Measurements from ENCODE around the gene PPP1R2.

PPP1R2 gene

DNA sequence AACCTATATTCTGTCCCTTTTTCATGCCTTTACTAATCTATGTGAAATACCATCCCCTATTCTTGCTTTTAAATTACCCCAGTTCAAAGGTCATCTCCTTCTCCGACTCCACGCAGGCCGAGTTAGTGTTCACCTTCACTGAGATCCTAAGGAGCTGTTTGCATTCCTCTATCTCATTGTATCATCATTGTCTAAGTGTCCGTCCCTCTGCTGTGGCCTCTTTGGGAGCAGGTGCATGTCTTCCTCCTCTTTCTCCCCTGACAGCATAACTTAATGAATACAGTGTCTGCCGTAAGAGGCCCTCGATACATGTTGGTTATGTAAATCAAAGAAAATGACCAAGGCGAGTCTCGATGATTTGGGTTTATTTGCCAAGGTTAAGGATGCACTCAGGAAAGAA, 4.9 kb upstream of the PPP1R2 start:
- H3K27ac ChIP-seq: no peak overlapping the region
- in situ Hi-C loops (cut with HindIII; ENCODE audit: low pct_ligation_motif_present, low sequenced_read_pairs): no loop called here

DNA sequence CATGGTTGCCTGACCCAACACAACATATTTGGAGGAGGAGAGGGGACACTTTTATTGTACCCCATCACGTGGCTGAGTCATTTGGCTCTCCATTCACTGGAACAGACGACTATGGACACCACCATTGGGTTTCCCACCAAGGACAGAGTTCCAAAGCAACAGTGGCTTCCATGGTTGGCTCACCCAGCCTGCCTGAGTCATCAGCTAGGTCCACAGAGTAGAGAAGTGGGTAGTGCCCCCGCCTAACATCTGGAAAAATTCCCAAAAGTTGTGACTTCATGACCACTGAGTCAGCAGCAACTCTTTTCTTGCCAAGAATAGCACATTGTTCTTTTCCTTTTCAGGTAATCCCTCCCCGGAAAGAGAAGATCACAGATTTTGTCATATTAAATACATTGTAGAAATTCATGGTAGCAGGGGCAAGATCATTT, 3.0 kb upstream of the PPP1R2 start:
- H3K36me3 ChIP-seq (replicated peaks): no peaks in the 10 kb centered on the region
- no peaks in the 10 kb centered on the region for H3K27me3 ChIP-seq (replicated peaks)
- no peak overlapping the region for H3K4me3 ChIP-seq (ENCODE audit: low read depth, low read length)
- H3K27ac ChIP-seq: no peak overlapping the region
- TF ChIP-seq, protein P1, sequence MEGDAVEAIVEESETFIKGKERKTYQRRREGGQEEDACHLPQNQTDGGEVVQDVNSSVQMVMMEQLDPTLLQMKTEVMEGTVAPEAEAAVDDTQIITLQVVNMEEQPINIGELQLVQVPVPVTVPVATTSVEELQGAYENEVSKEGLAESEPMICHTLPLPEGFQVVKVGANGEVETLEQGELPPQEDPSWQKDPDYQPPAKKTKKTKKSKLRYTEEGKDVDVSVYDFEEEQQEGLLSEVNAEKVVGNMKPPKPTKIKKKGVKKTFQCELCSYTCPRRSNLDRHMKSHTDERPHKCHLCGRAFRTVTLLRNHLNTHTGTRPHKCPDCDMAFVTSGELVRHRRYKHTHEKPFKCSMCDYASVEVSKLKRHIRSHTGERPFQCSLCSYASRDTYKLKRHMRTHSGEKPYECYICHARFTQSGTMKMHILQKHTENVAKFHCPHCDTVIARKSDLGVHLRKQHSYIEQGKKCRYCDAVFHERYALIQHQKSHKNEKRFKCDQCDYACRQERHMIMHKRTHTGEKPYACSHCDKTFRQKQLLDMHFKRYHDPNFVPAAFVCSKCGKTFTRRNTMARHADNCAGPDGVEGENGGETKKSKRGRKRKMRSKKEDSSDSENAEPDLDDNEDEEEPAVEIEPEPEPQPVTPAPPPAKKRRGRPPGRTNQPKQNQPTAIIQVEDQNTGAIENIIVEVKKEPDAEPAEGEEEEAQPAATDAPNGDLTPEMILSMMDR (IDR thresholded peaks at IDR 0.05; ENCODE audit: low read depth, low read length, missing control alignments): no peak
- DNase-seq: peak; percentile 73
- in situ Hi-C loops (cut with HindIII; ENCODE audit: low pct_ligation_motif_present, low sequenced_read_pairs): no loop called here

More for the DNA sequence above, 4.9 kb upstream of the PPP1R2 start:
- TF ChIP-seq, protein P1 (IDR thresholded peaks at IDR 0.05; ENCODE audit: low read depth, low read length, missing control alignments): no peak
- no peaks in the 10 kb centered on the region for H3K36me3 ChIP-seq (replicated peaks)
- no peak overlapping the region for H3K4me3 ChIP-seq (ENCODE audit: low read depth, low read length)
- no peak for DNase-seq
- H3K27me3 ChIP-seq (replicated peaks): no peaks in the 10 kb centered on the region

DNA sequence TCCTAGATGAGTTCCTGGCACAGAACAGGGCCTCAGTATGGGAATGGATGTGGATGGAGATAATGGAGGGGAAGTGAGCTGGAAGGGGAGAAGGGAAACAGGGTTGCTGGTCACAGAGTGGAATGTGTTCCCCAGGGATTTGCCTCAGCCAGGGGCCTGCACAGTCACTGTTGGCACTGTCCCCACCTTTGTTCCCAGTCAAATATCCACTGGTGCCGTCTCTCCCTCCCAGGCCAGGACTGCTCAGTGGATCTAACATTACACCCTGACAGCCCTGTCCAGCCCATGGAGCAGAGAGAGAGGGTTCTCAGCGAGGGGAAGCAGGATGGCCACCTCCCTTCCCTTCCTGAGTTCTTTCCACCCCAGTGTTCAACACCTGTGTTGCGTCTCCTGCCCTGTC, 1.5 kb upstream of the PPP1R2 start:
- H3K27me3 ChIP-seq (replicated peaks): no peaks in the 10 kb centered on the region
- no peak overlapping the region for H3K4me3 ChIP-seq (ENCODE audit: low read depth, low read length)
- TF ChIP-seq, protein P1 (IDR thresholded peaks at IDR 0.05; ENCODE audit: low read depth, low read length, missing control alignments): no peak
- H3K36me3 ChIP-seq (replicated peaks): no peaks in the 10 kb centered on the region
- in situ Hi-C loops (cut with HindIII; ENCODE audit: low pct_ligation_motif_present, low sequenced_read_pairs): no loop called here
- H3K27ac ChIP-seq: no peak overlapping the region
- DNase-seq: no peak

DNA sequence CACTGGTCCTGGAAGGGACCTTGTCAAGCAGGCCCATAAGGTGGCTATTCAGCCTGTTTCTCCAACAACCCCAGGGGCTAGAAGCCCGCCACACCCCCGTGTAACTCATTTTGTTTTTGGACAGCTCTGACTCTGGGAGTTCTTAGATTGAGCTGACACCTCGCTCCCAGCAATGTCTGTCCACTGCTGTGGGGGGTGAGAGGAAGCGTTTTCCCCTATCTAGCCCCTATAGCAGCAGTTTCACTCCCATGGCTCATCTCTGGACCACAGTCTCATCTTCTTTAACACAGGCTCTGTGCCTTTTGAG, 1.1 kb upstream of the PPP1R2 start:
- H3K4me3 ChIP-seq (ENCODE audit: low read depth, low read length): no peak overlapping the region
- DNase-seq: no peak
- TF ChIP-seq, protein P1 (IDR thresholded peaks at IDR 0.05; ENCODE audit: low read depth, low read length, missing control alignments): no peak
- in situ Hi-C loops (cut with HindIII; ENCODE audit: low pct_ligation_motif_present, low sequenced_read_pairs): no loop called here
- no peaks in the 10 kb centered on the region for H3K27me3 ChIP-seq (replicated peaks)
- H3K36me3 ChIP-seq (replicated peaks): no peaks in the 10 kb centered on the region
- H3K27ac ChIP-seq: no peak overlapping the region

DNA sequence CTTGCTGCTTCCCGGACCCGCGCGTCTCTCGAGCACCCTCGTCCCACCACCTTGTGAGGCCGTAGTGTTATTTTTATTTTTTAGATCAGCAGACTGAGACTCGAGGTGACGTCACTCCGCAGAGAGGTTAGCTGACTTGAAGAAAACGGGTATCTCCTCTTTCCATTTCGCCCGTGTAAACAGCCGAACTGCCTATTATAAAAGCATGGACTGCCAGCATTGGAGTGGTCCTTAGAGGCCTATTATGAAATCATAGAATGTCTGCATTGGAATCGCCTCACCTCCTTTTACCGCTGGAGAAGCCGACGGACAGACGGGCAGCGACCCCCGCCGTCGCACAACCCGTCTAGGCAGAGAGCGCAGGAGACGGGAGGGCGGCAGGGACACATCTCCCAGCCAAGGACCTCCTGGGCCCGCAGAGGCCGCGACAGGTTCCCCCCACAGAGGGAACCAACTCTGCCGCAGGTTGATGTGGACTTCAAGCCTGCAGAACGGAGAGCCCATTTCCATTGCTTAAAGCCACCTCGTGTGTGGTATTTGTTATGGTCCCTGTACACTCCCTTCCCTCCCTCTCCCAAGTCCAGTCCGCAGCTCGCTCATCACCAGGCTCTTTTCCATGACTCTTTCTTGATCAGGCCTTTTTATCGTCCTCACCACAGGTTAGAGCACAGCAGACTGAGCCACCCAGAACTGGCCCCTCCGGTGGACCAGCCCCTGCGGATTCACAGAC, 540 bp upstream of the PPP1R2 start:
- H3K36me3 ChIP-seq (replicated peaks): no peaks in the 10 kb centered on the region
- DNase-seq: no peak
- TF ChIP-seq, protein P1 (IDR thresholded peaks at IDR 0.05; ENCODE audit: low read depth, low read length, missing control alignments): no peak
- no peak overlapping the region for H3K27ac ChIP-seq
- peak overlapping the region; percentile 83 for H3K4me3 ChIP-seq (ENCODE audit: low read depth, low read length)
- in situ Hi-C loops (cut with HindIII; ENCODE audit: low pct_ligation_motif_present, low sequenced_read_pairs): no loop called here
- H3K27me3 ChIP-seq (replicated peaks): no peaks in the 10 kb centered on the region

DNA sequence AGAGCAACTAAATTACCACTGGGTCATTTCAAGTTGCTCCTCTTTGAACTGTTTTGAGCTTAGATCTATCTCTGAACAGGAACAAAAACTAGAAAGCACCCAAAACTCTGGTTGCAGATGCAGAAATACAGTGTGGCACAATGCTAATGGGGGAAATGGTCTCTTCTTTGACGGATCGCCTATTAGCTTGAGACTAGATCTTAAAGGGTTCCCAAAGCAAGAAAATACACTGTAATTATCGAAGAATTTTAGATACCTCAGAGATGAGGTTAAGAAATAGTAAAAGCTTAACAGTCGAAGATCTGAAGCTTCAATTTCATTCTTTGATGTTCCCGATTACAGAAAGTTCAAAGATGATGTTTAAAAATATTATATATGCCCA, 818 bp downstream of the PPP1R2 start:
- in situ Hi-C loops (cut with HindIII; ENCODE audit: low pct_ligation_motif_present, low sequenced_read_pairs): no loop called here
- Histone ChIP-seq H3K4me3 (ENCODE audit: low read depth, low read length) (peak overlapping the region; percentile 83), H3K27me3 (replicated peaks) (no peaks in the 10 kb centered on the region), H3K36me3 (replicated peaks) (no peaks in the 10 kb centered on the region), H3K27ac (no peak overlapping the region)
- DNase-seq: no peak
- TF ChIP-seq, protein P1 (IDR thresholded peaks at IDR 0.05; ENCODE audit: low read depth, low read length, missing control alignments): no peak
